ENCODE measurements around the gene SLC47A1.
"Not testable (repeated sequence)": the region's sequence is repeated elsewhere in the genome, so short reads cannot be mapped to it uniquely, and the experiment has no call there.

DNA sequence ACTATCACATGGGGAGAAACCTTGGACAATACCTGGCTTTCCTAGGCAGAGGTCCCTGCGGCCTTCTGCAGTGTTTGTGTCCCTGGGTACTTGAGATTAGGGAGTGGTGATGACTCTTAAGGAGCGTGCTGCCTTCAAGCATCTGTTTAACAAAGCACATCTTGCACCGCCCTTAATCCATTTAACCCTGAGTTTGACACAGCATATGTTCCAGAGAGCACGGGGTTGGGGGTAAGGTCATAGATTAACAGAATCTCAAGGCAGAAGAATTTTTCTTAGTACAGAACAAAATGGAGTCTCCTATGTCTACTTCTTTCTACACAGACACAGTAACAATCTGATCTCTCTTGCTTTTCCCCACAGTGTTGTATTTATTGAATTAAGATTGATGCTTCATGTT, 28.1 kb upstream of the SLC47A1 start:
- TF ChIP-seq, protein P1, sequence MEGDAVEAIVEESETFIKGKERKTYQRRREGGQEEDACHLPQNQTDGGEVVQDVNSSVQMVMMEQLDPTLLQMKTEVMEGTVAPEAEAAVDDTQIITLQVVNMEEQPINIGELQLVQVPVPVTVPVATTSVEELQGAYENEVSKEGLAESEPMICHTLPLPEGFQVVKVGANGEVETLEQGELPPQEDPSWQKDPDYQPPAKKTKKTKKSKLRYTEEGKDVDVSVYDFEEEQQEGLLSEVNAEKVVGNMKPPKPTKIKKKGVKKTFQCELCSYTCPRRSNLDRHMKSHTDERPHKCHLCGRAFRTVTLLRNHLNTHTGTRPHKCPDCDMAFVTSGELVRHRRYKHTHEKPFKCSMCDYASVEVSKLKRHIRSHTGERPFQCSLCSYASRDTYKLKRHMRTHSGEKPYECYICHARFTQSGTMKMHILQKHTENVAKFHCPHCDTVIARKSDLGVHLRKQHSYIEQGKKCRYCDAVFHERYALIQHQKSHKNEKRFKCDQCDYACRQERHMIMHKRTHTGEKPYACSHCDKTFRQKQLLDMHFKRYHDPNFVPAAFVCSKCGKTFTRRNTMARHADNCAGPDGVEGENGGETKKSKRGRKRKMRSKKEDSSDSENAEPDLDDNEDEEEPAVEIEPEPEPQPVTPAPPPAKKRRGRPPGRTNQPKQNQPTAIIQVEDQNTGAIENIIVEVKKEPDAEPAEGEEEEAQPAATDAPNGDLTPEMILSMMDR (IDR thresholded peaks at IDR 0.05; ENCODE audit: control extremely low read depth in 1 of 3, insufficient read depth in 1 of 3, low read depth in 1 of 3, low read length in 3 of 3): not testable (repeated sequence)
- not testable (repeated sequence) for TF ChIP-seq POLR2A (IDR thresholded peaks at IDR 0.05; ENCODE audit: control extremely low read depth in 1 of 2, low read depth in 2 of 2, low read length in 2 of 2); SIN3A (conservative IDR thresholded peaks at IDR 0.05 in 1 of 2, IDR thresholded peaks at IDR 0.05 in 1 of 2; ENCODE audit: low read depth in 1 of 2, low read length in 2 of 2); EGR1 (IDR thresholded peaks at IDR 0.05; ENCODE audit: borderline replicate concordance, low read depth, low read length); GABPA (IDR thresholded peaks at IDR 0.05; ENCODE audit: borderline replicate concordance, insufficient read depth, low read length); POLR2AphosphoS5 (IDR thresholded peaks at IDR 0.05; ENCODE audit: low read depth, low read length); EP300 (IDR thresholded peaks at IDR 0.05; ENCODE audit: borderline replicate concordance in 1 of 2, low read depth in 2 of 2, low read length in 2 of 2); TAF1 (IDR thresholded peaks at IDR 0.05; ENCODE audit: low read depth, low read length); SP2 (IDR thresholded peaks at IDR 0.05; ENCODE audit: low read length); YY1 (IDR thresholded peaks at IDR 0.05; ENCODE audit: low read depth, low read length)
- TF ChIP-seq, protein P2, sequence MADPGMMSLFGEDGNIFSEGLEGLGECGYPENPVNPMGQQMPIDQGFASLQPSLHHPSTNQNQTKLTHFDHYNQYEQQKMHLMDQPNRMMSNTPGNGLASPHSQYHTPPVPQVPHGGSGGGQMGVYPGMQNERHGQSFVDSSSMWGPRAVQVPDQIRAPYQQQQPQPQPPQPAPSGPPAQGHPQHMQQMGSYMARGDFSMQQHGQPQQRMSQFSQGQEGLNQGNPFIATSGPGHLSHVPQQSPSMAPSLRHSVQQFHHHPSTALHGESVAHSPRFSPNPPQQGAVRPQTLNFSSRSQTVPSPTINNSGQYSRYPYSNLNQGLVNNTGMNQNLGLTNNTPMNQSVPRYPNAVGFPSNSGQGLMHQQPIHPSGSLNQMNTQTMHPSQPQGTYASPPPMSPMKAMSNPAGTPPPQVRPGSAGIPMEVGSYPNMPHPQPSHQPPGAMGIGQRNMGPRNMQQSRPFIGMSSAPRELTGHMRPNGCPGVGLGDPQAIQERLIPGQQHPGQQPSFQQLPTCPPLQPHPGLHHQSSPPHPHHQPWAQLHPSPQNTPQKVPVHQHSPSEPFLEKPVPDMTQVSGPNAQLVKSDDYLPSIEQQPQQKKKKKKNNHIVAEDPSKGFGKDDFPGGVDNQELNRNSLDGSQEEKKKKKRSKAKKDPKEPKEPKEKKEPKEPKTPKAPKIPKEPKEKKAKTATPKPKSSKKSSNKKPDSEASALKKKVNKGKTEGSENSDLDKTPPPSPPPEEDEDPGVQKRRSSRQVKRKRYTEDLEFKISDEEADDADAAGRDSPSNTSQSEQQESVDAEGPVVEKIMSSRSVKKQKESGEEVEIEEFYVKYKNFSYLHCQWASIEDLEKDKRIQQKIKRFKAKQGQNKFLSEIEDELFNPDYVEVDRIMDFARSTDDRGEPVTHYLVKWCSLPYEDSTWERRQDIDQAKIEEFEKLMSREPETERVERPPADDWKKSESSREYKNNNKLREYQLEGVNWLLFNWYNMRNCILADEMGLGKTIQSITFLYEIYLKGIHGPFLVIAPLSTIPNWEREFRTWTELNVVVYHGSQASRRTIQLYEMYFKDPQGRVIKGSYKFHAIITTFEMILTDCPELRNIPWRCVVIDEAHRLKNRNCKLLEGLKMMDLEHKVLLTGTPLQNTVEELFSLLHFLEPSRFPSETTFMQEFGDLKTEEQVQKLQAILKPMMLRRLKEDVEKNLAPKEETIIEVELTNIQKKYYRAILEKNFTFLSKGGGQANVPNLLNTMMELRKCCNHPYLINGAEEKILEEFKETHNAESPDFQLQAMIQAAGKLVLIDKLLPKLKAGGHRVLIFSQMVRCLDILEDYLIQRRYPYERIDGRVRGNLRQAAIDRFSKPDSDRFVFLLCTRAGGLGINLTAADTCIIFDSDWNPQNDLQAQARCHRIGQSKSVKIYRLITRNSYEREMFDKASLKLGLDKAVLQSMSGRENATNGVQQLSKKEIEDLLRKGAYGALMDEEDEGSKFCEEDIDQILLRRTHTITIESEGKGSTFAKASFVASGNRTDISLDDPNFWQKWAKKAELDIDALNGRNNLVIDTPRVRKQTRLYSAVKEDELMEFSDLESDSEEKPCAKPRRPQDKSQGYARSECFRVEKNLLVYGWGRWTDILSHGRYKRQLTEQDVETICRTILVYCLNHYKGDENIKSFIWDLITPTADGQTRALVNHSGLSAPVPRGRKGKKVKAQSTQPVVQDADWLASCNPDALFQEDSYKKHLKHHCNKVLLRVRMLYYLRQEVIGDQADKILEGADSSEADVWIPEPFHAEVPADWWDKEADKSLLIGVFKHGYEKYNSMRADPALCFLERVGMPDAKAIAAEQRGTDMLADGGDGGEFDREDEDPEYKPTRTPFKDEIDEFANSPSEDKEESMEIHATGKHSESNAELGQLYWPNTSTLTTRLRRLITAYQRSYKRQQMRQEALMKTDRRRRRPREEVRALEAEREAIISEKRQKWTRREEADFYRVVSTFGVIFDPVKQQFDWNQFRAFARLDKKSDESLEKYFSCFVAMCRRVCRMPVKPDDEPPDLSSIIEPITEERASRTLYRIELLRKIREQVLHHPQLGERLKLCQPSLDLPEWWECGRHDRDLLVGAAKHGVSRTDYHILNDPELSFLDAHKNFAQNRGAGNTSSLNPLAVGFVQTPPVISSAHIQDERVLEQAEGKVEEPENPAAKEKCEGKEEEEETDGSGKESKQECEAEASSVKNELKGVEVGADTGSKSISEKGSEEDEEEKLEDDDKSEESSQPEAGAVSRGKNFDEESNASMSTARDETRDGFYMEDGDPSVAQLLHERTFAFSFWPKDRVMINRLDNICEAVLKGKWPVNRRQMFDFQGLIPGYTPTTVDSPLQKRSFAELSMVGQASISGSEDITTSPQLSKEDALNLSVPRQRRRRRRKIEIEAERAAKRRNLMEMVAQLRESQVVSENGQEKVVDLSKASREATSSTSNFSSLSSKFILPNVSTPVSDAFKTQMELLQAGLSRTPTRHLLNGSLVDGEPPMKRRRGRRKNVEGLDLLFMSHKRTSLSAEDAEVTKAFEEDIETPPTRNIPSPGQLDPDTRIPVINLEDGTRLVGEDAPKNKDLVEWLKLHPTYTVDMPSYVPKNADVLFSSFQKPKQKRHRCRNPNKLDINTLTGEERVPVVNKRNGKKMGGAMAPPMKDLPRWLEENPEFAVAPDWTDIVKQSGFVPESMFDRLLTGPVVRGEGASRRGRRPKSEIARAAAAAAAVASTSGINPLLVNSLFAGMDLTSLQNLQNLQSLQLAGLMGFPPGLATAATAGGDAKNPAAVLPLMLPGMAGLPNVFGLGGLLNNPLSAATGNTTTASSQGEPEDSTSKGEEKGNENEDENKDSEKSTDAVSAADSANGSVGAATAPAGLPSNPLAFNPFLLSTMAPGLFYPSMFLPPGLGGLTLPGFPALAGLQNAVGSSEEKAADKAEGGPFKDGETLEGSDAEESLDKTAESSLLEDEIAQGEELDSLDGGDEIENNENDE (IDR thresholded peaks at IDR 0.05; ENCODE audit: insufficient replicate concordance, low read length): not testable (repeated sequence)

Measured in H1 (cell line).